Heart left ventricle (tissue), 16 donors: ENCODE results near the gene ZFYVE27. TPM values are rescaled to one million over a fixed set of nuclear protein-coding genes. Genes with fewer than 3 reads are reported as not detected.

ENCODE experiments used
- ATAC-seq, 4 donors: fragments of 200-7000 bp; cut with Tn5 transposase; one replicate each; pipeline ENCODE4 v1.9.1; 2020 to 2022; ENCODE audit warnings: moderate library complexity in 4 of 4, mild to moderate bottlenecking in 3 of 4, moderate number of reproducible peaks in 1 of 4
- DNase-seq, 5 donors: peaks; one replicate each; pipeline ENCODE4 v3.0.0-alpha.2; 2020
- H3K27ac ChIP-seq, 12 donors: fragments of 200-600 bp; sonication (generic) in 4 of 12; one replicate each; pipeline versions ENCODE4 v1.5.0 to v1.8.0; 2016 to 2022; ENCODE audit warnings: mild to moderate bottlenecking in 2 of 12
- H3K27me3 ChIP-seq, 9 donors: fragments of 200-600 bp; sonication (generic) in 2 of 9; one replicate each; pipeline versions ENCODE4 v1.5.1 to v1.8.0; 2016 to 2022; ENCODE audit warnings: mild to moderate bottlenecking in 3 of 9
- H3K36me3 ChIP-seq, 9 donors: fragments of 200-600 bp; sonication (generic) in 2 of 9; one replicate each; pipeline versions ENCODE4 v1.5.0 to v1.8.0; 2018 to 2022; ENCODE audit warnings: mild to moderate bottlenecking in 2 of 9
- H3K4me1 ChIP-seq, 12 donors: fragments of 200-600 bp; sonication (generic) in 4 of 12; one replicate each; pipeline versions ENCODE4 v1.5.0 to v1.8.0; 2016 to 2022; ENCODE audit warnings: mild to moderate bottlenecking in 3 of 12
- H3K4me3 ChIP-seq, 12 donors: fragments of 200-600 bp; sonication (generic) in 4 of 12; one replicate each; pipeline versions ENCODE4 v1.5.0 to v1.8.0; 2017 to 2022; ENCODE audit warnings: mild to moderate bottlenecking in 9 of 12, moderate library complexity in 4 of 12
- H3K9me3 ChIP-seq, 12 donors: fragments of 200-600 bp; sonication (generic) in 4 of 12; one replicate each; pipeline versions ENCODE4 v1.5.0 to v1.8.0; 2016 to 2022; ENCODE audit warnings: mild to moderate bottlenecking in 1 of 12
- POLR2A ChIP-seq, 2 donors: fragments of 450-650 bp; IDR thresholded peaks; one replicate each; pipeline ENCODE4 v1.6.1; 2017; ENCODE audit warnings: antibody characterized with exemption in 2 of 2, mild to moderate bottlenecking in 2 of 2, moderate library complexity in 2 of 2
- WGBS, 4 donors: extraction: QIAGEN DNeasy Blood & Tissue Kit in 2 of 4; methylation state at CpG; one replicate each; pipeline versions ENCODE4 v1.1.5 to v1.1.7; 2013 to 2018; 5-methylcytosine and 5-hydroxymethylcytosine counted together
- intact Hi-C, 10 donors: fragments of 100-400 bp; cut with DNase I; formaldehyde crosslinking; loops; one replicate each; pipeline versions ENCODE4 v1.11.1 to v1.14.2; 2022
- polyA plus RNA-seq, 2 donors: library from polyadenylated mRNA; stranded (reverse); fragments of 200-250 nt; gene quantifications; one replicate each; pipeline ENCODE4 v1.2.3, GENCODE V29; 2013
- total RNA-seq, 9 donors: library from RNA; depleted of rRNA in 2 of 9; stranded (reverse); fragments of >200 nt in 2 of 9; fragmentation: NEBNext Ultra II Directional in 3 of 9; extraction: Animal tissue kit (Norgen Biotek cat#: 25700) in 3 of 9; gene quantifications; one replicate each; pipeline versions ENCODE4 v1.1.0 to v1.2.4, GENCODE V29; 2016 to 2023
- TF ChIP-seq, protein P1 (sequence below), 12 donors: fragments of 200-600 bp; sonication (generic) in 4 of 12; IDR thresholded peaks; one replicate each; pipeline versions ENCODE4 v1.5.0 to v1.8.0; 2018 to 2022; ENCODE audit warnings: antibody characterized with exemption in 12 of 12, mild to moderate bottlenecking in 5 of 12
- donor health status: ischemic (EF 13 %, LVEDD 7.1; RV severe dilation, severe dysfunction).
- donor health status: healthy with polysubstance abuse.
- donor health status: DM: no; HTN: yes; CAD: no.
- donor health status: DM: no; HTN: no; CAD: no.
- donor health status: ischemic (EF 25% LVEDD 6.9; RV normal size, moderate dysfunction).
- donor health status: ischemic (EF 25% LVEDD 5.7; RV mildly dilated, moderate dysfunction).
- donor health status: healthy.
- donor health status: DM: yes; HTN: yes; CAD: no.
- donor health status: ischemic (EF 35%, LVEDD 5.7; RV mildly dilated, moderate dysfunction).
- donor health status: nonischemic (EF 11% LVEDD 7.7; RV severe dilation, severe dysfunction).
- donor health status: DM: yes; HTN: yes; CAD: no.
- donor health status: PGD.
- donor health status: ischemic (EF 29% LVEDD 5.4; RV normal size, mild dysfunction).
- donor health status: nonischemic (EF 23%, LVEDD 6.1; RV moderate dilation, normal function).

Gene ZFYVE27
- total and polyA plus RNA-seq, 11 donors = 7.3 to 28.5 (median 13.1) TPM

DNA sequence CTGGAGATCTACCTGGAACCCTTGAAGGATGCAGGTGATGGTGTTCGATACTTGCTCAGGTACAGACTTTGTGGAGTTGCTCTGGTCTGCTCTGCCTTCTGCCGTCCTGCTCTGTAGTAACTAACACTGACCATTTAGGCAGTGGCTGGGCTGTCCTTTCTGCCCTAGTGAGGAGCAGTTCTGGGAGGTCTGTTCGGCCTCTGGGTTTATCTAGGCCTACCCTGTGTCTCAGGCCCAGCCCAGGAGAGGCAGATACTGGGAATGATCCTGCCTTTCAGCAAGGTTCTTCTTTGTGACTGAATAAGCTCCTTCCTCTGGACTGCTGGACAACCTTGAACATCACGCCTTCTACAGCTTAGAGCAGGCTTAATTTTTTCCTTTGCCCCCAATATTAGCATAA is 1.7 kb downstream of the ZFYVE27 start:
- no peak for TF ChIP-seq POLR2A (IDR thresholded peaks at IDR 0.05)
- TF ChIP-seq, protein P1, sequence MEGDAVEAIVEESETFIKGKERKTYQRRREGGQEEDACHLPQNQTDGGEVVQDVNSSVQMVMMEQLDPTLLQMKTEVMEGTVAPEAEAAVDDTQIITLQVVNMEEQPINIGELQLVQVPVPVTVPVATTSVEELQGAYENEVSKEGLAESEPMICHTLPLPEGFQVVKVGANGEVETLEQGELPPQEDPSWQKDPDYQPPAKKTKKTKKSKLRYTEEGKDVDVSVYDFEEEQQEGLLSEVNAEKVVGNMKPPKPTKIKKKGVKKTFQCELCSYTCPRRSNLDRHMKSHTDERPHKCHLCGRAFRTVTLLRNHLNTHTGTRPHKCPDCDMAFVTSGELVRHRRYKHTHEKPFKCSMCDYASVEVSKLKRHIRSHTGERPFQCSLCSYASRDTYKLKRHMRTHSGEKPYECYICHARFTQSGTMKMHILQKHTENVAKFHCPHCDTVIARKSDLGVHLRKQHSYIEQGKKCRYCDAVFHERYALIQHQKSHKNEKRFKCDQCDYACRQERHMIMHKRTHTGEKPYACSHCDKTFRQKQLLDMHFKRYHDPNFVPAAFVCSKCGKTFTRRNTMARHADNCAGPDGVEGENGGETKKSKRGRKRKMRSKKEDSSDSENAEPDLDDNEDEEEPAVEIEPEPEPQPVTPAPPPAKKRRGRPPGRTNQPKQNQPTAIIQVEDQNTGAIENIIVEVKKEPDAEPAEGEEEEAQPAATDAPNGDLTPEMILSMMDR (IDR thresholded peaks at IDR 0.05) = no peak

DNA sequence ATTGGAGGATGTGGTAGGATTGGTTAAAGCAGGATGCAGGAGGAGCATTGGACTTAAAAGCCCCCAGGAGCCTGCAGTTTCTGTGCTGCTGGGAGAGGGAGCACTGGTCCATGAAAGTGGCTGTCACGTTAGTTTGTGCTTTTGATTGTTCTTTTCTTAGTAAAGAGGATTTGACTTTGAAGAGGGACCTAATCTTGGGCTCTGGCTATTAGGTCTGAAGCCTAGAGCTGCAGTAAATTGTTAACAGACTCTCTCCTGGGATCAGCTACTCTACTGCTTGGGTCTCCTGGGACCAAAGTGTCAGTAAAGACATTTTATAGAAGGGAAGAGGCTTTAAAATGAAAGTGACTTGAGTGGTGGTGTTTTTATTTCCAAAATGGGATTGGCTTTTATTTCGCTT is 3.7 kb downstream of the ZFYVE27 start:
- ATAC-seq (no peak), DNase-seq (no peak)
- peaks cover 7 to 48% (median 30%) of the 10 kb centered on the region in 12 donors for H3K4me1 ChIP-seq
- H3K36me3 ChIP-seq = peaks cover 0 to 66% (median 43%) of the 10 kb centered on the region in 9 donors
- H3K27ac ChIP-seq = no peak overlapping the region
- H3K27me3 ChIP-seq = no peaks in the 10 kb centered on the region
- intact Hi-C loops = no loop called here
- H3K9me3 ChIP-seq = no peaks in the 10 kb centered on the region
- TF ChIP-seq POLR2A (IDR thresholded peaks at IDR 0.05) = no peak
- TF ChIP-seq, protein P1 (IDR thresholded peaks at IDR 0.05) = no peak
- H3K4me3 ChIP-seq = no peak overlapping the region
- 72 to 83% (median 77%) methylated on average over 2 of the region's 2 CpGs for WGBS, 4 donors

More for the DNA sequence above, 1.7 kb downstream of the ZFYVE27 start:
- Histone ChIP-seq H3K4me1 (peaks cover 7 to 41% (median 26%) of the 10 kb centered on the region in 12 donors), H3K9me3 (no peaks in the 10 kb centered on the region), H3K27me3 (no peaks in the 10 kb centered on the region), H3K4me3 (peak overlapping the region in 4 of 12 donors; percentile 79 to 100 (median 86)), H3K36me3 (peaks cover 0 to 46% (median 24%) of the 10 kb centered on the region in 9 donors), H3K27ac (no peak overlapping the region)
- 83 to 91% (median 84%) methylated on average over 4 of the region's 4 CpGs for WGBS, 4 donors
- DNase-seq (no peak), ATAC-seq (no peak)
- intact Hi-C loops = loop anchor here in 2 of 10 donors (5.0 to 10.0 kb wide), 2 partner anchors 241 to 334 kb away; partner anchors contain the start of genes MMS19 (in 1 of the 2), RRP12 (in 1 of the 2) and UBTD1 (in 1 of the 2)

DNA sequence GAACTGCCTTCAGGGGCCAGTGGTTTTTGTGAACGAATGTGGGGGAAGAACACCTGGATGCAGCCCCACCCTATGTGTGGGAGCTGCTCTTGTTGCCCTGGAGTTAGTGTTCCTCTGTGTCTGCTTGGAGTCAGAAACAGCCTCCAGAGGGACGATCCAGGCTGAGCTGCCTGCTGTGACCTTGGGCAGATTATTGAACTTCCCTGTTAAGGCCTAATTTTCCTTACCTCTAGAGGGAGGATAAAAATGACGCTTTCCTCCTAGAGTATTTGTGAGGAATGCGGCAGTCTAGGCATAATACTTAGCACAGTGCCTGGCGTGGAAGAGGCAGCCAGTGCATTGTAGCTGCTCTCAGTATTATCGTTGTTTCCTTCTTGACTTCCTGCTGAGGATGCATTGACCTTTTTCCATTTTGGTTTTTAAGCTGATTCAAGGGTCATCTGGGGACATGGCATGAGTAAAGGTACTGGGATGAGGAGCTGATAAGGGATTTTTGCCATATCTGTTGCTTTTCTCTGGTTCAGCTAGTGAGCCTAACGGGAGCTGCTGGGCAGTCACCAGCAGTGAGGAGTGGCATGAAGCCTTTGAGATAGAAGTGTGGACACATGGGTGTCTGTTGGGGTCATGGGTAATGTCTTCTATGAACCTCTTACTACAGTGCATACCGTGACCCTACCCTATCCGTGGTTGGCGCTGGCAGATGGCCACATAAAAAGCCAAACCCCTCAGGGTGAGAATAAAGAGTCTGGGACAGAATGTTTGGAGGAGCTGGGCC is 6.4 kb downstream of the ZFYVE27 start:
- no peaks in the 10 kb centered on the region for H3K9me3 ChIP-seq
- no peak overlapping the region for H3K4me3 ChIP-seq
- intact Hi-C loops = no loop called here
- peaks cover 0 to 94% (median 70%) of the 10 kb centered on the region in 9 donors for H3K36me3 ChIP-seq
- H3K27me3 ChIP-seq = no peaks in the 10 kb centered on the region
- 46 to 57% (median 53%) methylated on average over 10 of the region's 10 CpGs for WGBS, 4 donors
- peaks cover 3 to 31% (median 18%) of the 10 kb centered on the region in 12 donors for H3K4me1 ChIP-seq
- ATAC-seq = peak in 3 of 4 donors; percentile 35 to 46 (median 43)
- TF ChIP-seq, protein P1 (IDR thresholded peaks at IDR 0.05) = no peak
- no peak for TF ChIP-seq POLR2A (IDR thresholded peaks at IDR 0.05)
- DNase-seq = peak in 1 of 5 donors; percentile 13
- H3K27ac ChIP-seq = no peak overlapping the region

DNA sequence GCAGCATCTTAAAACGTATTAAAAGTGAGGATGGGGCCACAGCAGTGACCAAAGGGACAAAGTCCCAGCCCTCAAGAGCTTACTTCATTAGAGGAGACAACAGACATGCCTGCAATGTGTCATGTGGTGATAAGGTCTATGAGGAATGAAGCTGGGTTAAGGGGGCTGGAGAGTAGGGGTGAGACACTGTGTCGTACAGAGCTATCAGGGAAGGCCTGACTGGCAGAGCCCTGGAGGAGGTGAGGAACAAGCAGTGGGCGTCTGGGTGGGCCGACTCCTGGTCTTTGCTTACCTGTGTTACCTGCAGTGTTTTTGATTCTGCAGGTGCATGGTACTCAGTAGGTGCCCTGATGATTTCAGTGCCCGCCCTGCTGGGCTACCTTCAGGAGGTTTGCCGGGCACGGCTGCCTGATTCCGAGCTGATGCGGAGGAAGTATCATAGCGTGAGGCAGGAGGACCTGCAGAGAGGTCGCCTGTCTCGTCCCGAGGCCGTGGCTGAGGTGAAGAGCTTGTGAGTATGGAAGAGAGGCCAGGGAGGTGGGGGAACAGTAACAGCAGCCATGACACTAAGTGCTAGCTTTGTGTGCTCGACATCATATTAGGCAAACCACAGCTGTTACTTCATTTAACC is 7.6 kb downstream of the ZFYVE27 start:
- no peaks in the 10 kb centered on the region for H3K9me3 ChIP-seq
- peaks cover 0 to 26% (median 9%) of the 10 kb centered on the region in 12 donors for H3K4me1 ChIP-seq
- TF ChIP-seq, protein P1 (IDR thresholded peaks at IDR 0.05) = no peak
- no peak overlapping the region for H3K27ac ChIP-seq
- H3K36me3 ChIP-seq = peaks cover 0 to 96% (median 75%) of the 10 kb centered on the region in 9 donors
- no peaks in the 10 kb centered on the region for H3K27me3 ChIP-seq
- H3K4me3 ChIP-seq = no peak overlapping the region
- intact Hi-C loops = no loop called here
- no peak for DNase-seq
- 76 to 85% (median 81%) methylated on average over 15 of the region's 15 CpGs for WGBS, 4 donors
- ATAC-seq = peak in 1 of 4 donors; percentile 14
